NCI-H146 treated with DMSO at 0.1 percent for 48 hours (cell line): ENCODE measurements around the gene TEX13D.
"Not testable (repeated sequence)": the region's sequence is repeated elsewhere in the genome, so short reads cannot be mapped to it uniquely, and the experiment has no call there.

Source experiments
- DNase-seq: peaks from one replicate; lab custom pipeline; 2025; ENCODE audit not compliant: unreplicated experiment; lab: John Stamatoyannopoulos, UW

The TEX13D gene

DNA sequence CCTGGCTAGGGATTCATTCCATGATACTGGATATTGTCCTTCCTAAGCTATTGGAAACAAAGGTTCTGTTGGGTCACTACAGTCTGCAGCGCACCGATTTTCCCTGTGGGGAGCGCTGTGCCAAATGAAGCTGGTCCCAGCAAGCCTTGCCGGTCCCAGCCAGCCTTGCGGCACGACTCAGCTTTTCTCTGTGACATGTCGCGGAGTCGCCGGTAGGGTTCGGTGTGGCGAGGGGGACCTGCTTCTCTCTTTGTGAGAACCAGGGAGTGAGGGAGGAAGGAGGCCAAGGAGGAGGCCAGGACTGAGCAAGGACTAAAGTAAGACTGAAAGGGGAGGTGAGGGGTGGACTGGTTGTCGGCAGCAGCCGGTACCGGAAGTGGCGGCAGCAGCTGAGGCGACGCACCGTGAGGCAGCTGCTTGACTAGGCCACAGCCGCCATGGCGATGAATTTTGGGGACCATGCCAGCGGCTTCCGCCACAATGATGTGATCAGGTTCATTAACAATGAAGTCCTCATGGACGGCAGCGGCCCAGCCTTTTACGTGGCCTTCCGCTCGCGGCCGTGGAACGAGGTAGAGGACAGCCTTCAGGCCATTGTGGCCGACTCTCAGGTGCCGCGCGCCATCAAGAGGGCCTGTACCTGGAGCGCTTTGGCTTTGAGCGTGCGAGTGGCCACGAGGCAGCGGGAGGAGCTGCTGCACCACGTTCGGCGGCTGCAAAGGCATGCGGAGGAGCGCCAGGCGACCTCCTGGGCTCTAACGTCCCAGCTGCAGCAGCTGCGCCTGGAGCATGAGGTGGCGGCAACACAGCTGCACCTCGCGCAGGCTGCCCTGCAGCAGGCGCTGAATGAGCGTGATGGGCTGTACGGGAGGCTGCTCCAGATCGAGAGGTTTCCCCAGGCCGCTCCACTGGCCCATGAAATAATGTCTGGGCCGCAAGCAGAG is at the start of gene TEX13D:
TSS of gene TEX13D (plus strand) at position 180 of the 944 bp plus-strand sequence. CDS start at position 438, 258 bp downstream.
- DNase-seq = no peak

DNA sequence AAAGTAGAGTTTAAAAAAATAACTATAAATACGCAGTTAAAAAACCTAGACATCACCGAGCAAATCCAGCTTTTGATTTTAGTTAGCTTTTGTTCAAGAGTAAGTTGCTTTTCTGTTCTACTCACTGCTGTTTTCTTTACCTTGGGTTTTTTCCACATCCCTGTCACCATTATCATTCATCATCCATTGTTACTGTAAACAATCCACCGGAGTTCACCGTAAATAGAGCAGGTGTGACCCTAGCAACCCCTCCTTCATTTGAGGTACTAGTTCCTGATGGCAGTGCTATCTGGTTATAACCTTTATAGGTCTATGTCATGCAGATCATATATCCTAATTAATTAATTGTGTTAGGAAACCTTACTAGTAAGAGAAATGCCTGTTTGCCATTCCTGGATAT is 43.0 kb upstream of the TEX13D start:
- peak; percentile 89 for DNase-seq

DNA sequence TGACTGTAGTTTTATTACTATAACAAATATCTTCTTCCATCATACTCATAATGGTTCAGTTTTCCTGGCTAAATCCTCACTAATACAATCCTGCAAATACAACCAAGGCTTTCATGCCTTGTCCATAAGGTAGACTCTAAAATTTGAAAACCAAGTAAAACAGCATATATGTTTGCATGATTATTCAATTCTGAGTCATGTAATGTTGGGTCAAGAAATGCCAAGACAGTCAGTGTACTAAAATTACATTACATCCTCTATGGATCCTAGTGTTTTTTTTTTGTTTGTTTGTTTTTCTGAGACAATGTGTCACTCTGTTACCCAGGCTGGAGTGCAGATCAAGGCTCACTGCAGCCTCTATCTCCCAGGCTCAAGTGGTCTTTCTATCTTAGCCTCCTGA is 38.6 kb upstream of the TEX13D start:
- no peak for DNase-seq

DNA sequence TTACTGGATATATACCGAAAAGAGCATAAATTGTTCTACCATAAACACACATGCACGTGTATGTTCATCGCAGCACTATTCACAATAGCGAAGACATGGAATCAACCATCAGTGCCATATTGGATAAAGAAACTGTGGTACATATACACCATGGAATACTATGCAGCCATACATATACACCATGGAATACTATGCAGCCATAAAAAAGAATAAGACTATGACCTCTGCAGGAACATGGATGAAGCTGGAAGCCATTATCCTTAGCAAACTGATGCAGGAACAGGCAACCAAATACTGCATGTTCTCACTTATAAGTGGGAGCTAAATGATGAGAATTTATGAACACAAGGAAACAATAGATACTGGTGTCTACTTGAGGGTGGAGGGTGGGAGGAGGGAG is 33.1 kb upstream of the TEX13D start:
- DNase-seq = not testable (repeated sequence)

DNA sequence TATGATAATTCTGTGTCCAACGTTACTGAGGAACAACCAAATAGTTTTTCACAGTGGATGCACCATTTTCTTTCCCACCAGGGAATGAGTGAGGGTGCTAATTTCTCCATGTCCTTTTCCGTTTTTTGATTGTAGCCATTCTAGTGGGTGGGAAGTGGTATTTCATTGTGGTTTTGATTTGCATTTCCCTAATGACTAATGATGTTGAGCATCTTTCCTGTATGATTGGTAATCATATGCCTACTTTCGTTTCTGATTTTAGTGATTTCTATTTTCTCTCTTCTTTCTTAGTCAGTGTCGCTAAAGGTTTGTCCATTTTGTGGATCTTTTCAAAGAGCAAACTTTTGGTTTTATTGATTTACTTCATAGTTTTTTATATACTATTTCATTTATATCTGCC is 32.1 kb upstream of the TEX13D start:
- no peak for DNase-seq

DNA sequence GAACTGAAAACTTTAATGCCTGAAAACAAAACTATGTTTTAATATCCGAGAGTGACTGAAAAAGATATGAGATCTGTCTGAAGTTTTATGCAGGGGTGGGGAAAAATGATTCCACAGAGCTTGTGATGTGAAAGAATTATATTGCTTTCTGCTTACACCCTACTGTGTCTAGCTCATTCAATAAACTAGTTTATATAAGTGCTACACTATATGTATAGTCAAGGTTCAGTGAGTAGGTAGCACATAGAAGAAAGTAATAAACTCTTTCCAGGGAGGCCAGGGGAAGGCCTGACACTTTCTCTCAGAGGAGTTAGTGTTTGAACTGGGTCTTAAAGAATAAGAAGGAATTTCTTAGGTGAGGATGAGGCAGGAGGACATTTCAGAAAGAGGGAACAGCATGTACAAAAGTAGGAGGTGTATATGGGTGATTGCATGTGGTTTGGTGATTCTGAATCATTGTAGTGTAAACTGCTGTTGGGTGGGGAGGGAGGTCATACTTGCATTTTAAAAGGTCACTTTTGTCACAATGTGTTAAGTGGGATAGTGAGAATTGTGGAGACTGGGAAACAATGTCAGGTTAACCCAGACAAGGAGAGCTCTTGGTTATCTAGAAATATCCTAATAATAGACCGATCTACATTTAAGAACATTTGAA is 25.1 kb upstream of the TEX13D start:
- DNase-seq = no peak

DNA sequence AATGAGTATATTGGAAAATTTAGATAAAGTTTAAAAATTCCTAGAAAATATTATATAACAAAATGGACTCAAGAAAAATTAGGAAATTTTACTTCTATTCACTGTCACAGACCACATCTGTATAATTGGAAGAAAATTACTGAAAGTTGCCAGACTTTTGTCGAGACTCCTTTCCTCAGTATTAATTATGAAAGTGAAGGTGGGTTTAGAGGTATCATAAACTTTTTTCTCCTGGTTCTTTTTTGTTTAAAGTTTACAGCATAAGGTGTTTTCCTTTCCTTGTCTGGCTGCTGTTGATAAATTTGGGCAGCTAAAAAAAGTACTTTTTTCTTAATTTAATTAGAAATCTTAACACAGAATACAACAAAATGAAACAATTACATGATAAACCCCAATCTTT is 6.7 kb upstream of the TEX13D start:
- no peak for DNase-seq

DNA sequence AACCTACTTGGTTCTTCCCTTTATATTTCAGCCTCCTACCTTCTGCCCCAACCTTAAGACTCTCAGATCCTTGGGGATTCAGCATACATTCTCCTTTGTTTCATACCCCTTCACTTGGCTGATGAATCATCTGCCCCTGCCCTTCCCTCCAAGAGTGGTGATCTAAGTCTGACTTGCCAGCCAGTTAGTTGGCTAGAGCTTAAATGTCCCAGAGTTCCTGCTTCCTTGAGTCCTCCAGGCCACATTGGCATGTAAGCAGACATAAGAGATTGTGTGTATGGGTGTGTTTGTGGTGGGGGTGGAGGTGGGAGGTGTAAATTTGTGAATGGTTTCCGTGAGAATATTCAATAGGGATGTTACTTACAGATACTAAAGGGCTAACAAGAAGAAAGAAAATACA is 3.7 kb upstream of the TEX13D start:
- DNase-seq = no peak

DNA sequence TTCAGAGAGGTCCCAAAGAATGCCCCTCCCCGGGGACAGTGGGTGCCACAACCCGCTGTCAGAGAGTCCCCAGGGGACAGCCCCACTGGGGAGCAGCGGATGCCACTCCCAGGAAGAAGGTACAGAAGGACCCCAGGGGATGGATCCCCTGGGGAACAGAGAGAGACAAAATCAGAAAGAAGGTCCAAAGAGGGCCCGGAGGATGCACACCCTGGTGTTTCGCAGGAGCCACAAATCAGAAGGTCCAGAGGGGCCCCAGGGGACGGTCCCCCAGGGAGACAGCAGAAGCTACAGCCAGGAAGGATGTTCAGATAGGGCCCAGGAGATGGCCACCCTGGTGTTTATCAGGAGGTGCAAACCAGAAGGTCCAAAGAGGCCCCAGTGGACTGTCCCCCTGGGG is 1.4 kb downstream of the TEX13D start:
- no peak for DNase-seq

DNA sequence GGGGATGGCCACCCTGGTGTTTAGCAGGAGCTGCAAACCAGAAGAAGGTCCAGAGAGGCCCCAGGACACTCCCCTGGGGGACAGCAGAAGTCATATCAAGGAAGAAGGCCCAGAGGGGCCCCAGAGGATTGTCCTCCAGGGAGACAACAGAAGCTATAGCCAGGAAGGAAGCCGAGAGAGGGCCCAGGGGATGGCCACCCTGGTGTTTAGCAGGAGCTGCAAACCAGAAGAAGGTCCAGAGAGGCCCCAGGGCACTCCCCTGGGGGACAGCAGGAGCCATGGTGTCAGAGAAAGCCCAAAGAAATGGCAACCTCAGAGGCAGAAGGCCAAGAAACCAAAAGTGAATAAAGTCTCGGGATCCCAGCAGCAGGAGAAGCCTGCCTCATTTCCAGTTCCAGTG is 2.1 kb downstream of the TEX13D start:
- not testable (repeated sequence) for DNase-seq

DNA sequence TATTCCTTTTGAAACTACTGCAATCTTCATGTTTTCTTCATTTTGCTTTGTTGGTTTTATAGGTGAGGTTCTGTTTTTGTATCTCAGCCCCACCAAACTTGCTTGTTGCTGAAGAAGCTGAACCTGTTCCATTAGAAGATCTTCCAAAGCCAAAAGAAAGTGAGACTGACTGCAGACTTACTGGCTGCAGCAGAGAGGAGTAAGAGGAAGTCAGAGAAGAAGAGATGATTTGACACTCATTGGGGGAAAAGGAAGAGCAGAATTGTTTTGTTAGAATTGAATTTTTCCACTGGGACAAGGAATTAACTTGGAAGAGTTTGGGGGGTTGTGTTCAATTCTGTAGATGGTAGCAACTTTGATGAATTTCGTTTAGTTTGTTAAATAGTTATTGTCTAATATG is 3.1 kb downstream of the TEX13D start:
- DNase-seq = no peak

DNA sequence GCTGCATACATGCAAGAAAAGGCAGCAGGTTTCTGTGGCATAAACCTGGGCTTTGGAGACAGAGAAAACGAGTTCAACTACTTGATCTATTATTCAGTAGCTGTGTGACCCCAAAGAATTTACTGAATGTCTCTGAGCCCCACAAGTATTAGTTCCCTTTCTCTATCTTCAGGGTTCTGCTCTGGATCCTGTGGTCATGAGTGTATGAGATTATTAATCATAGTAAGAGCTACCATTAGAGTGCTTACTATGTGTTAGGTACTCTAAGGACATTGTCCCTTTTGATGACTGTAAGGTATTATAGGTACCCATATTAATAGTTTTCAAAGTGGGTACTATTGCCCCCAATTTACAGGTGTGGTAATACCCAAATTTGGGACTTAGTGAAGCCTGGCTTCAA is 5.5 kb downstream of the TEX13D start:
- DNase-seq = no peak

DNA sequence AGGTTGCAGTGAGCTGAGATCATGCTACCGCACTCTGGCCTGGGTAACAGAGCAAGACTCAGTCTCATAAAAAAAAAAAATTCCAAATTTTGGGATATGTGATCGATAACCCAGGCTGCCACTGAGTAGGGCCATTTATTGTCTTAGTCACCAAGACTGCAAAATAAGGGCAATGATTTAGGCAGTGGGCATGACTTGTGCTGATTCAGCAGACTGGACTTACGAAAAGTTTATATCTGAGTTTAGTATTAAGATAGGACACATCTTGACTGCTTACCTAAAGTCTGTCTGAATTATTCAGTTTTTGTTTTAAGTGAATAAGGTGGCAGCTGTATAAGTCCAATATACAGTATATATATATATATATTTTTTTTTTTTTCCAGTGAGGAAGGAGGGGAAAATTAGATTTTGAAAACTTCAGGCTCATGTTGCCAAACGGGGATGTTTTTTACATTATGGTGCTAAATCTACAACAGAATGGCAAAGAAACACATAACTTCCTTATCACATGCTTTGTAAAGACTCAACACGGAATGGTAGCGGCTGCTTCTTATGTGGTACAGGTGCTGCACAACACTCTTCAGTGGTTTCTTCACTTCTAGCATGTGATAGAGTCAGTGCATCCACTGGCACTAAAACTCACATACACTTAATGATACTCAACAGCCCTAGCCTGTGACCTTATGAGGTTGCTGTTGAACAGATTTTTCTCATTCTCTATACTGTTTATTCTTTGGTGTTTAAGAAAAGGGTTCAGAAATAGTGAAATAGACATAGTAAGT is 6.5 kb downstream of the TEX13D start:
- DNase-seq = no peak

DNA sequence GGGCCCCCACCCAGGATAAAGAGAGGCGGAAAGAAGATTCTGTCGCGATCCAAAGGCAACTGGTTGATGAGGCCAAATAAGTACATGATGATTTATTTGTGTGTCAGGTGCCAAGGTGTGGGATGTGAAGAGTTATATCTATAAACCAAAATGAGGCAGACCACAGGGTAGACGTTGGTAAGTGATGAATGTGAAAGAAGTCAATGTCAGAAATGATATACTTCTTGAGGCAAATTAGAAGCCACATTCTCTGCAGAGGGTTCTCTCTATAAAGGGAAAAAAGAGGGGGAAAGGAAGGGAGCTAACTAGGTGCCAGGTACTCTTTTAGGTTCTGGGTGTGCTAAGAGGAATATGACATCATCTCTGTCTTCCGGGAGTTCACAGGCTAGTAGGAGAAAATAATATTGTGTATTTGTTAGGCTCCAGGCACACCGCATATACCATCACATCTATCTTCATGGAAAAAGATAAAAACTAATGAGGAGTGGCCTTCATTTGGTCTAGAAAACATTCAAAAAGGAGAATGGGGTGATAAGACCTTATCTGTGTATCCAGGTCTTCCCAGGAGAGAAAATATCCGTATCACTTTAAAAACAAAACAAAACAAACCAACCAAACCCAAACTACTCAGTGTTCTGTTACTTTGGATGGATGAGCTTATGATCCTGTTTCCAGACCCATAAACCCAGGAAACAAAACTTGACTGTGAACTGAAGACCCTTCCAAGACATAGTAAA is 9.1 kb downstream of the TEX13D start:
- no peak for DNase-seq

DNA sequence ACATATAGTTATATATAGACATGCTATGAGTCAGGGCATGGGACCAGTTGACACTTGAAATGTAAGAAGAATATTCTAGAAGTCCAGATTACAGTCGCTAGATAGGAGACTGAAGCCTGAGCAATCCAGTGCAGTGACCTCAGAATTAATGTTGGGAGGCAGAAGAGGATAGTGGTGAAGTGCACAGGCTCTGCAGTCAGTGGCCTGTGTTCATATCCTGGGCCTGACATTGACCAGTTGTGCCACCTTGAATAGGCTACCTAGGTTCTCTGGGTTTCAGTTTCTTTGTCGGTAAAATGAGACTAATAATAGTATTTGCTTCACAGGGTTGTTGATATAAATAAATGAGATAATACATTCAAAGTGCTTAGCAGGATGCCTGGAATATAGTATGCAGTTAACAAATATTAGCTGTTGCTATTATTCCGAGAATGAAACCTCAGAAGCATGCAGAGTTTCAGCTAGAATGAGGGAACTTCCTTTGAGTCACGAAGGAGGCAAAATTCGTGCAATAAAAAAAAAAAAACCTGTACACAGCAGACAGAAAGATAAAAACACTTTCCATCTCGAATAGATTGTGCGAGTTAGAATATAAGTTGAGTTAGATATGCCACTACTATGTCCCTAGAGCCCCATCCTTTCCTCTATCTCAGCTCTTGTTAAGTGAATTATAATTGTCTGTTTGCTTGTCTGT is 9.9 kb downstream of the TEX13D start:
- DNase-seq = no peak

DNA sequence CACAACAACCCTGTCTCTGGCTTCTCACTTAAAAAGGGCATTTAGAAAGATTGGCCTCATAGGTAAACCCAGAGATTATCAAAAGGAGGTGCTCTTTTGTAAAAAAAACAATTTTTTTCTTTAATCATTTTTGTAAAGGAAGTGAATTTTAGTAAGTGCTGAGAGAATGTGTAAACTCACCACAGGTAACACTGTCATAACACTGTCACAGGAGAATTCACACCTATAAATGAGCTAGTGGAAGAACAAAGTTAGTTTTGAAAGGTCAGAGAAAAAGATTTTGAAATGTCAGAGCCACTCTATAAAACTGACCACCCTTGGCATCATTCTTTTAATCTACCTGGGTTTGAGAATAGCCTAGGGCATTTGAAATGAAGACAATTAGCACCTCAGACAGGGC is 10.6 kb downstream of the TEX13D start:
- DNase-seq = no peak

DNA sequence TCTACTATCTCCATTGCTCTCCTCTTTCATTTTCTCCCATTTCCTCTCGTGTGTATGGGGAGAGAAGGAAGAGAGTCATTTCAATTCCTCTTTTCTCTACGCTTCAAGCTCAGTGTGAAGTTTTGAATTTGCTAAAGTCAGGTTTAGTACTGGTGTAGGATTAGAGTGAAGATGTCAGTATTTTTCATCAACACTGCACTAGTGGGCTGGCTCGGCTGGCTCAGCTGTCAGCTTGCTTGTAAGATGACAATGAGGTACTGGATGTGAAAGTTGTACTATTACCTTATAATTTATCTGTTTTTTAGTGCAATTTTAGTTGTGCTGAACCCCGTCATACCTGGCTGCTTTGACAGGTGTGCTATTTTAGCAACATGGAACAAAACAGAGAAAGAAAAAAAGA is 11.8 kb downstream of the TEX13D start:
- DNase-seq = no peak

DNA sequence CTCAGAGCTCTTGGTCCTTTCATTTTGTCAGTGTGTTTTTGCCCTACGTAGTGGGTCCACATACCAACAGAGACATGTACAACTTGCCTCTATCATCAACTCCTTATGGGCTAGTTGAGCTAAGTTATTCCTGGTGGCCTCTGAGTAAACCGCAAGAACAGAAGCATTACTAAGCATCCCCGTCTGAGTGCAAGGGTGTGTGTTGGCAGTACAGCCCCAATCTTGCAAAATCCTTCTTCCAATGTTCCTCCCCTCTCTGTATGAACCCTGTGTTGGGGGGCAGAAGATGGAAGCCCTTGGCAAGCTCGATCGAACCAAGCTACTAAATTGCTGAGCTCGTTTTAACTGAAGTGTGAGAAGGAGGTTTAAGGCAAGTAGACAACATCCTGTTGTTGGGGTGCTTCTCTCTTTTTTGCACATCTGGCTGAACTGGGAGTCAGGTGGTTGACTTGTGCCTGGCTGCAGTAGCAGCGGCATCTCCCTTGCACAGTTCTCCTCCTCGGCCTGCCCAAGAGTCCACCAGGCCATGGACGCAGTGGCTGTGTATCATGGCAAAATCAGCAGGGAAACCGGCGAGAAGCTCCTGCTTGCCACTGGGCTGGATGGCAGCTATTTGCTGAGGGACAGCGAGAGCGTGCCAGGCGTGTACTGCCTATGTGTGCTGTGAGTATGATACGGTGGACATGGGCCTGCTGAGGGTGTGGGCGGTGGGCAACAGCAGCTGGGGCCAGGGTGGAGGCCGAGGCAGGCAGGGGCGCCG is 13.8 kb downstream of the TEX13D start, which contains the start of gene SH2D1A:
TSS of gene SH2D1A (plus strand) at position 447 of the 760 bp plus-strand sequence. CDS start at position 527, 80 bp downstream.
- no peak for DNase-seq

DNA sequence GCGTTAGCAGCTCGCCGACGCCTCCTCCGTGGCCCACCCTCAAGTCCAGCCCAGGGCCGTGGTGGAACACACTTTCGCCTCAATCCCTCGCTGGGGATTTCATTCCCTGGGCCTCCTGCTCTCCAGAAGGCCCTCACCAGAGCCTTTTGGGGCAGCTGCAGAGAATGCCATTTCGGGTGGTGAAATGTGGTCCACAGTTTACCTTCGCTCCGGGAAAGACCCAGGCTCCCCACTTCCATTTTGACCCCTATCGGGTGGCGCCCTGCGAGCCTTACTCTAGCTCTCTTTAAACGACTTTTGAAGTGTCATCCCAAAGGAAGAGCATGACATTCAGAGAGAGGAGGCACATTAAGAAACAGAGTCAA is 14.4 kb downstream of the TEX13D start:
- DNase-seq = no peak

DNA sequence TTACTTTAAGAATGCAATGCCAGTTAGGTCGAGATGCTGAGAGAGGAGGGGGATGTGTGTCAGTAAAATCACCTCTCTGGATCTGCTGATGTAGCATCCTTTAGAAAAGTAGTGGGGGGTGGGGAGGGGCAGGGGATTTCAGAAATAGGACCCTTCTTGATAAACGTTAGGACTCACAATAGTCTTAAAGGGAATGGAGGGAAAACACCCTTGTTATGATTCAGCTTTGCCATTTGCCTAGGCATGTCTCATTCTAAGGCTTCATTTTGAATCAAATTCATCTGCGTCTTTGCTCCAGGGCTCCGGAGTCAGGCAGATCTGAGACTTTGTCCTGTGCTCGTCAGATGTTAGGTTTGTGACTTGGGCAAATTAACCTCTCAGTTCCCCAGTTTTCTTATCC is 14.8 kb downstream of the TEX13D start:
- DNase-seq = no peak
